C4-2B (cell line): Measurements from ENCODE around the gene GID8.

ENCODE experiments used
- H3K27ac ChIP-seq: fragments of 450-650 bp; 2 replicates; pipeline ENCODE4 v1.5.1; 2017
- ZFX ChIP-seq: fragments of 450-650 bp; IDR thresholded peaks from 2 replicates; pipeline ENCODE4 v1.6.1; 2017
- TF ChIP-seq, protein P1 (sequence below): fragments of 450-650 bp; conservative IDR thresholded peaks from 2 replicates; pipeline ENCODE4 v1.5.1; 2017; ENCODE audit warnings: mild to moderate bottlenecking

Gene GID8

DNA sequence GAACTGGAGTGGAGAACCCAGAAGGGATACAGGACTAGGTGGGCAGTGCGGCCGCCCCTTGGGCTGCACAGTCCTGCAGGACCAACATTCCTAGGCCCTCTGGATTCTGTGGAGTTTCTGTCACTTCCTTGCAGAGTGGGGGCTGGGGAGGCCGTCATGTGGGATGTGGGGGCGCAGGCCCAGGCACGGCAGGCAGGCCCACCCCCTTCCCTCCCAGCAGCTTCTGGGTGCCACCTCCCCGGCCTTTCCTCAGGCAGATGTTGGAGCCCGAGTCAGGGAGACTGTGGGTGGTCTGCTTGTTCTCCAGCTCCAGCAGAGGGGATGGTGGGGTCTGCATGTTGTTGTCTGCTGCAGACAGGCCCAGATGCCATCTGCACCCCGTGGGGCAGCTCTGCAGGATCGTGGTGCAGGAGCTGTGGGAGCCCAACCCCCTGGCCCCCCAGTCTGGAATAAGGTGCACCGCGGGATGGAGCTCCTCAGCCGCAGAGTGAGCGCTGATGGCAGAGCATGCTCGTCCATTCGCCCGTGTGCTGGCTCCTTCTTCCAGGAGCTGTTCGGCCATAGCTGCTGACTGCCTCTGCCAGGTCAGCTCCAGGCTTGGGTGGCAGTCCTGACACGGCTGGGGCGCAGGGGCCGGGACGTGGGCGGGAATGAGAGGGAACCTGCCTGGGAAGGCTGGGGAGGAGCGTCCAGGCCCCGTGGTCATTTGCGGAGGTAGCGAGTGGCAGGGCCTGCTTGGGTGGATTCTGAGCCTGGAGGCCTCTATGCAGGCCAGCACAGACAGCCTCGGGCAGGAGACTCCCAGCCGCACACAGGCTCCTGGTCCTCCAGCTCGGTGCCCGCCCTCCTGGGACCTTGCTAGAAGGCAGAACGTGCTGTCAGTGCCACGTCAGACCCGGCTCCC is 32.6 kb downstream of the GID8 start:
- no peak overlapping the region for H3K27ac ChIP-seq
- TF ChIP-seq, protein P1, sequence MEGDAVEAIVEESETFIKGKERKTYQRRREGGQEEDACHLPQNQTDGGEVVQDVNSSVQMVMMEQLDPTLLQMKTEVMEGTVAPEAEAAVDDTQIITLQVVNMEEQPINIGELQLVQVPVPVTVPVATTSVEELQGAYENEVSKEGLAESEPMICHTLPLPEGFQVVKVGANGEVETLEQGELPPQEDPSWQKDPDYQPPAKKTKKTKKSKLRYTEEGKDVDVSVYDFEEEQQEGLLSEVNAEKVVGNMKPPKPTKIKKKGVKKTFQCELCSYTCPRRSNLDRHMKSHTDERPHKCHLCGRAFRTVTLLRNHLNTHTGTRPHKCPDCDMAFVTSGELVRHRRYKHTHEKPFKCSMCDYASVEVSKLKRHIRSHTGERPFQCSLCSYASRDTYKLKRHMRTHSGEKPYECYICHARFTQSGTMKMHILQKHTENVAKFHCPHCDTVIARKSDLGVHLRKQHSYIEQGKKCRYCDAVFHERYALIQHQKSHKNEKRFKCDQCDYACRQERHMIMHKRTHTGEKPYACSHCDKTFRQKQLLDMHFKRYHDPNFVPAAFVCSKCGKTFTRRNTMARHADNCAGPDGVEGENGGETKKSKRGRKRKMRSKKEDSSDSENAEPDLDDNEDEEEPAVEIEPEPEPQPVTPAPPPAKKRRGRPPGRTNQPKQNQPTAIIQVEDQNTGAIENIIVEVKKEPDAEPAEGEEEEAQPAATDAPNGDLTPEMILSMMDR = no peak
- no peak for TF ChIP-seq ZFX

GRCh38 chr20:62971211-62971949 is 33.4 kb downstream of the GID8 start:
- H3K27ac ChIP-seq = no peak overlapping the region
- TF ChIP-seq, protein P1 = no peak
- TF ChIP-seq ZFX = no peak

DNA sequence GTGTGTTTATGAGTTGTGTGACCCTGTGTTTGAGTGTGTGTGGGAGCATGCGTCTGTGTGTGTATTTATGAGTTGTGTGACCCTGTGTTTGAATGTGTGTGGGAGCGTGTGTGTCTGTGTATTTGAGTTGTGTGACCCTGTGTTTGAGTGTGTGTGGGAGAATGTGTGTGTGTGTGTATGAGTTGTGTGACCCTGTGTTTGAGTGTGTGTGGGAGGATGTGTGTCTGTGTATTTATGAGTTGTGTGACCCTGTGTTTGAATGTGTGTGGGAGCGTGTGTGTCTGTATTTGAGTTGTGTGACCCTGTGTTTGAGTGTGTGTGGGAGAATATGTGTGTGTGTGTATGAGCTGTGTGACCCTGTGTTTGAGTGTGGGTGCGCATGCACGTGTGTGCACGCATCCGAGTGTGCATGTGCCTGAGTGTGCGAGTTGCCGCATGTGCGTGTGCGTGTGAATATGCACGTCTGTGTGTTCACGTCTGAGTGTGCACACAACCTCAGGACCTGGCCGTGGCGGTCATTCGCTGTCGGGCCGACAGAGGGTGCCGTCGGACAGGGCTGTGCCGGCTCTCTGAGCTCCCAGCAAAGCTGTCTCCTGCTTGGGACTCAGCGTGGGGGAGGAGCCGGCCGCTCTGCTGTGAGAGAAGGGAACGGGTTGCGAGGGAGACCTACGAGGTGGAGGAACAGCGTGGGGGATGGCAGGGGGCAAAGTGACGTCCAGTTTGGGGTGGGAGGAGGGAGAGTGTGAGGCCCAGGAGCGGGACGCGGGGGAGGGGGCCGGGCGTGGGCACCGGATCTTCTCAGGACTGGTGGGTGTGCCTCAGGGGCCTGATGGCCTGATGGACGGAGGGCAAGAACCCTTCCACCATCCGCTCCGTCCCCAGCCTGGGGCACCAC is 34.2 kb downstream of the GID8 start:
- H3K27ac ChIP-seq = no peak overlapping the region
- TF ChIP-seq, protein P1 = peak; percentile 88
- TF ChIP-seq ZFX = no peak

DNA sequence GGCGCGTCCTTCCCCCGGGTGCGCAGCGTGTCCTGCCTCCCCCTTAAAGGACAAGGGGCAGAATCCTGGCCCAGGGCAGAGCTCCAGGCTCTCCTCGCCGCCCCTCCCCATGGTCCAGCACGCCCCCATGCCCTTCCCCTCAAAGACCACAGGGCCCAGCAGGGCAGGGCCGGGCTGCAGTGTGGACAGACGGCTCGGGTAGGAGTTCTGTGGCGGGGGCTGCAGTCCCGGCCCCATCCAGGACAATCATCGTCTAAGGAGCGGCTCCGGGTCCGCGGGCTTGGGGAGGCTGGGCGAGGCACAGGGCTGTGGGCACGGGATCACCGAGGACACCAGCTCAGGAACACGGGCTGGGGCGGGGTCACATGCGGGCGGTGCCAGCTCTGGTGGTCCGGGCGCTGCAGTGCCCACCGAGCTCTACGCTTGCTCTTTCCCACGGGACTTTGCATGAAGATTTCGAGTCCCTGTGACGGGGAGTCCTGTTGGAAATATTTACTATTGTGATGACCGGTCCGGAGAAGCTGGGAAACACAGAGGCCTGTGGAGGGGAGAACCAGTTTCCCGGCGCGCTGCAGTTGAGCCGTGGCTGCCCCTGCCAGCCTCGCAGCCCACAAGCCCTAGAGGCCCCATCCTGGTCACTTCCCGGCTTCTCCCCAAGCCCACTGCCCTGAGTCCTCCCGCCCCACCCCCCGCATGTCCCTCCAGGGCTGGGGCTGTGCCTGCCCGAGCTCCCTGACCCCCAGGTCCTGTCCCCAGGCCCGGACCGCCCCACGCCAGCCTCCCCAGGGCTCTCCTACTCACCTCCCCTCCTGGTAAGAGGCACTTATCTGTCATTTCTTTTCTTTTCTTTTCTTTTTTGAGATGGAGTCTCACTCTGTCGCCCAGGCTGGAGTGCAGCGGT is 35.1 kb downstream of the GID8 start:
- TF ChIP-seq, protein P1 = no peak
- TF ChIP-seq ZFX = no peak
- no peak overlapping the region for H3K27ac ChIP-seq

- no peak overlapping the region for H3K27ac ChIP-seq
- TF ChIP-seq, protein P1 = no peak
- no peak for TF ChIP-seq ZFX
These were observed 37.4 kb downstream of the GID8 start for GRCh38 chr20:62975251-62975760.

- TF ChIP-seq ZFX = no peak
- TF ChIP-seq, protein P1 = no peak
- no peak overlapping the region for H3K27ac ChIP-seq
These were observed 38.0 kb downstream of the GID8 start for GRCh38 chr20:62975812-62976508.
